ENCODE data around the gene MAP2K3.
"Not testable (repeated sequence)": the region's sequence is repeated elsewhere in the genome, so short reads cannot be mapped to it uniquely, and the experiment has no call there.

Gene MAP2K3

GRCh38 chr17:21313761-21314160 lies 29.2 kb downstream of the MAP2K3 start:
- H3K27me3 ChIP-seq (ENCODE audit: control insufficient read depth in 2 of 2, insufficient read depth in 2 of 2, low read length in 2 of 2); H3K9ac ChIP-seq (ENCODE audit: low read depth in 1 of 2, low read length in 2 of 2); H3K36me3 ChIP-seq (ENCODE audit: control insufficient read depth in 2 of 2, insufficient read depth in 2 of 2, low read length in 2 of 2); H3K4me3 ChIP-seq (ENCODE audit: low read length in 2 of 2); H3K27ac ChIP-seq (ENCODE audit: low read depth in 2 of 2, low read length in 2 of 2); H3K9me3 ChIP-seq (ENCODE audit: control insufficient read depth in 2 of 2, low read length in 2 of 2): not testable (repeated sequence)
- H3K4me1 ChIP-seq (ENCODE audit: control insufficient read depth in 2 of 2, insufficient read depth in 2 of 2, low read length in 2 of 2) = peaks cover 0 to 12% of the 10 kb centered on the region in 2 donors

GRCh38 chr17:21314261-21314664 lies 29.8 kb downstream of the MAP2K3 start:
- not testable (repeated sequence) for H3K27ac ChIP-seq (ENCODE audit: low read depth in 2 of 2, low read length in 2 of 2); H3K4me3 ChIP-seq (ENCODE audit: low read length in 2 of 2); H3K9me3 ChIP-seq (ENCODE audit: control insufficient read depth in 2 of 2, low read length in 2 of 2); H3K36me3 ChIP-seq (ENCODE audit: control insufficient read depth in 2 of 2, insufficient read depth in 2 of 2, low read length in 2 of 2); H3K27me3 ChIP-seq (ENCODE audit: control insufficient read depth in 2 of 2, insufficient read depth in 2 of 2, low read length in 2 of 2); H3K9ac ChIP-seq (ENCODE audit: low read depth in 1 of 2, low read length in 2 of 2)
- H3K4me1 ChIP-seq (ENCODE audit: control insufficient read depth in 2 of 2, insufficient read depth in 2 of 2, low read length in 2 of 2) = peaks cover 0 to 12% of the 10 kb centered on the region in 2 donors

- Histone ChIP-seq H3K4me1 (ENCODE audit: control insufficient read depth in 2 of 2, insufficient read depth in 2 of 2, low read length in 2 of 2) (peaks cover 0 to 12% of the 10 kb centered on the region in 2 donors), H3K27ac (ENCODE audit: low read depth in 2 of 2, low read length in 2 of 2) (peak overlapping the region; percentile 37 to 48)
- not testable (repeated sequence) for H3K4me3 ChIP-seq (ENCODE audit: low read length in 2 of 2); H3K9ac ChIP-seq (ENCODE audit: low read depth in 1 of 2, low read length in 2 of 2); H3K27me3 ChIP-seq (ENCODE audit: control insufficient read depth in 2 of 2, insufficient read depth in 2 of 2, low read length in 2 of 2); H3K9me3 ChIP-seq (ENCODE audit: control insufficient read depth in 2 of 2, low read length in 2 of 2); H3K36me3 ChIP-seq (ENCODE audit: control insufficient read depth in 2 of 2, insufficient read depth in 2 of 2, low read length in 2 of 2)
Measured at GRCh38 chr17:21314701-21315111, 30.2 kb downstream of the MAP2K3 start.

GRCh38 chr17:21315246-21316000 lies 30.9 kb downstream of the MAP2K3 start:
- H3K27me3 ChIP-seq (ENCODE audit: control insufficient read depth in 2 of 2, insufficient read depth in 2 of 2, low read length in 2 of 2); H3K27ac ChIP-seq (ENCODE audit: low read depth in 2 of 2, low read length in 2 of 2); H3K36me3 ChIP-seq (ENCODE audit: control insufficient read depth in 2 of 2, insufficient read depth in 2 of 2, low read length in 2 of 2); H3K9me3 ChIP-seq (ENCODE audit: control insufficient read depth in 2 of 2, low read length in 2 of 2); H3K9ac ChIP-seq (ENCODE audit: low read depth in 1 of 2, low read length in 2 of 2); H3K4me3 ChIP-seq (ENCODE audit: low read length in 2 of 2): not testable (repeated sequence)
- peaks cover 0 to 12% of the 10 kb centered on the region in 2 donors for H3K4me1 ChIP-seq (ENCODE audit: control insufficient read depth in 2 of 2, insufficient read depth in 2 of 2, low read length in 2 of 2)

GRCh38 chr17:21316212-21316886 lies 31.8 kb downstream of the MAP2K3 start:
- not testable (repeated sequence) for H3K27ac ChIP-seq (ENCODE audit: low read depth in 2 of 2, low read length in 2 of 2); H3K36me3 ChIP-seq (ENCODE audit: control insufficient read depth in 2 of 2, insufficient read depth in 2 of 2, low read length in 2 of 2); H3K9me3 ChIP-seq (ENCODE audit: control insufficient read depth in 2 of 2, low read length in 2 of 2); H3K27me3 ChIP-seq (ENCODE audit: control insufficient read depth in 2 of 2, insufficient read depth in 2 of 2, low read length in 2 of 2); H3K4me3 ChIP-seq (ENCODE audit: low read length in 2 of 2); H3K9ac ChIP-seq (ENCODE audit: low read depth in 1 of 2, low read length in 2 of 2)
- peaks cover 0 to 12% of the 10 kb centered on the region in 2 donors for H3K4me1 ChIP-seq (ENCODE audit: control insufficient read depth in 2 of 2, insufficient read depth in 2 of 2, low read length in 2 of 2)

- not testable (repeated sequence) for H3K27ac ChIP-seq (ENCODE audit: low read depth in 2 of 2, low read length in 2 of 2); H3K4me3 ChIP-seq (ENCODE audit: low read length in 2 of 2); H3K9me3 ChIP-seq (ENCODE audit: control insufficient read depth in 2 of 2, low read length in 2 of 2); H3K27me3 ChIP-seq (ENCODE audit: control insufficient read depth in 2 of 2, insufficient read depth in 2 of 2, low read length in 2 of 2); H3K9ac ChIP-seq (ENCODE audit: low read depth in 1 of 2, low read length in 2 of 2); H3K36me3 ChIP-seq (ENCODE audit: control insufficient read depth in 2 of 2, insufficient read depth in 2 of 2, low read length in 2 of 2)
- H3K4me1 ChIP-seq (ENCODE audit: control insufficient read depth in 2 of 2, insufficient read depth in 2 of 2, low read length in 2 of 2) = peaks cover 0 to 12% of the 10 kb centered on the region in 2 donors
Measured at GRCh38 chr17:21316887-21317500, 32.5 kb downstream of the MAP2K3 start.

GRCh38 chr17:21317821-21318220 lies 33.3 kb downstream of the MAP2K3 start:
- H3K36me3 ChIP-seq (ENCODE audit: control insufficient read depth in 2 of 2, insufficient read depth in 2 of 2, low read length in 2 of 2) = not testable (repeated sequence)
- H3K4me1 ChIP-seq (ENCODE audit: control insufficient read depth in 2 of 2, insufficient read depth in 2 of 2, low read length in 2 of 2) = peaks cover 0 to 12% of the 10 kb centered on the region in 2 donors

GRCh38 chr17:21318439-21318838 lies 33.9 kb downstream of the MAP2K3 start:
- Histone ChIP-seq H3K4me1 (ENCODE audit: control insufficient read depth in 2 of 2, insufficient read depth in 2 of 2, low read length in 2 of 2) (peaks cover 0 to 10% of the 10 kb centered on the region in 2 donors), H3K4me3 (ENCODE audit: low read length in 2 of 2) (no peak overlapping the region), H3K9me3 (ENCODE audit: control insufficient read depth in 2 of 2, low read length in 2 of 2) (no peaks in the 10 kb centered on the region), H3K27ac (ENCODE audit: low read depth in 2 of 2, low read length in 2 of 2) (no peak overlapping the region), H3K27me3 (ENCODE audit: control insufficient read depth in 2 of 2, insufficient read depth in 2 of 2, low read length in 2 of 2) (no peaks in the 10 kb centered on the region), H3K36me3 (ENCODE audit: control insufficient read depth in 2 of 2, insufficient read depth in 2 of 2, low read length in 2 of 2) (no peaks in the 10 kb centered on the region), H3K9ac (ENCODE audit: low read depth in 1 of 2, low read length in 2 of 2) (no peak overlapping the region)

More at GRCh38 chr17:21317821-21318220, 33.3 kb downstream of the MAP2K3 start:
- not testable (repeated sequence) for H3K27ac ChIP-seq (ENCODE audit: low read depth in 2 of 2, low read length in 2 of 2); H3K9me3 ChIP-seq (ENCODE audit: control insufficient read depth in 2 of 2, low read length in 2 of 2); H3K4me3 ChIP-seq (ENCODE audit: low read length in 2 of 2); H3K27me3 ChIP-seq (ENCODE audit: control insufficient read depth in 2 of 2, insufficient read depth in 2 of 2, low read length in 2 of 2); H3K9ac ChIP-seq (ENCODE audit: low read depth in 1 of 2, low read length in 2 of 2)

- H3K9me3 ChIP-seq (ENCODE audit: control insufficient read depth in 2 of 2, low read length in 2 of 2); H3K4me3 ChIP-seq (ENCODE audit: low read length in 2 of 2); H3K4me1 ChIP-seq (ENCODE audit: control insufficient read depth in 2 of 2, insufficient read depth in 2 of 2, low read length in 2 of 2); H3K36me3 ChIP-seq (ENCODE audit: control insufficient read depth in 2 of 2, insufficient read depth in 2 of 2, low read length in 2 of 2); H3K27ac ChIP-seq (ENCODE audit: low read depth in 2 of 2, low read length in 2 of 2); H3K27me3 ChIP-seq (ENCODE audit: control insufficient read depth in 2 of 2, insufficient read depth in 2 of 2, low read length in 2 of 2); H3K9ac ChIP-seq (ENCODE audit: low read depth in 1 of 2, low read length in 2 of 2): not testable (repeated sequence)
Measured at GRCh38 chr17:21318856-21319255, 34.3 kb downstream of the MAP2K3 start.

GRCh38 chr17:21319256-21319655 lies 34.7 kb downstream of the MAP2K3 start:
- H3K9me3 ChIP-seq (ENCODE audit: control insufficient read depth in 2 of 2, low read length in 2 of 2); H3K27me3 ChIP-seq (ENCODE audit: control insufficient read depth in 2 of 2, insufficient read depth in 2 of 2, low read length in 2 of 2); H3K9ac ChIP-seq (ENCODE audit: low read depth in 1 of 2, low read length in 2 of 2); H3K4me1 ChIP-seq (ENCODE audit: control insufficient read depth in 2 of 2, insufficient read depth in 2 of 2, low read length in 2 of 2); H3K4me3 ChIP-seq (ENCODE audit: low read length in 2 of 2); H3K36me3 ChIP-seq (ENCODE audit: control insufficient read depth in 2 of 2, insufficient read depth in 2 of 2, low read length in 2 of 2); H3K27ac ChIP-seq (ENCODE audit: low read depth in 2 of 2, low read length in 2 of 2): not testable (repeated sequence)
